HCT116 (cell line): ENCODE data around the gene KATNAL2. TPM values are rescaled to one million over a fixed set of nuclear protein-coding genes. Genes with fewer than 3 reads are reported as not detected.

ENCODE experiments used
- ATAC-seq: fragments of 200-7000 bp; cut with Tn5 transposase; 2 replicates; pipeline ENCODE4 v1.9.1; 2020; ENCODE audit warnings: mild to moderate bottlenecking, moderate library complexity
- BruUV-seq: library from RNA; stranded (reverse); fragments of 400-500 nt; replicated peaks from 2 replicates; lab custom pipeline; 2021; lab: Mats Ljungman, UMichigan
- CTCF ChIA-PET: fragments of 300-600 bp; sonication (Branson Sonifier 250); formaldehyde crosslinking; loops from one replicate; lab custom pipeline; 2021; ENCODE audit warnings: antibody characterized with exemption; lab: Charles Lee
- POLR2A ChIA-PET: fragments of 300-600, 350-600 bp; sonication (Branson Sonifier 250); formaldehyde crosslinking; loops from one replicate; lab custom pipeline; 2021; ENCODE audit warnings: antibody characterized with exemption; lab: Charles Lee
- RAD21 ChIA-PET, 2 experiments: fragments of 300-600 bp; sonication (Branson Sonifier 250); formaldehyde crosslinking; loops; one replicate each; lab custom pipeline; 2023; ENCODE audit warnings: low total read pairs in 2 of 2; ENCODE audit not compliant: uncharacterized antibody in 2 of 2, unreplicated experiment in 2 of 2, low non-redundant PET in 1 of 2; lab: Charles Lee
- DNase-seq: peaks from one replicate; pipeline ENCODE4 v3.0.0-alpha.2; 2010; ENCODE audit warnings: low read depth, low spot score
- H2AFZ ChIP-seq: fragments of 200-600 bp; shearing (Covaris generic), sonication (generic); 2 replicates; pipeline ENCODE4 v1.6.1; 2017; ENCODE audit warnings: low read depth, mixed run types, mixed read lengths, antibody characterized with exemption, low read length; ENCODE audit not compliant: poor library complexity, severe bottlenecking
- H3K27ac ChIP-seq: 2 replicates; pipeline ENCODE4 v1.5.1; 2012; ENCODE audit warnings: low read depth, low read length
- H3K27me3 ChIP-seq: fragments of 200-600 bp; sonication (generic); 2 replicates; pipeline ENCODE4 v1.6.1; 2016; ENCODE audit warnings: mixed run types, low read length, mixed read lengths; ENCODE audit not compliant: insufficient read depth
- H3K36me3 ChIP-seq, 2 experiments: fragments of 200-500 bp in 1 of 2; fragments of 200-600 bp in 1 of 2; sonication (Bioruptor generic) in 1 of 2; sonication (generic) in 1 of 2; 2 replicates each; pipeline versions ENCODE4 v1.5.1 to v1.6.1; 2014 to 2016; ENCODE audit warnings: low read length in 2 of 2, inconsistent platforms in 1 of 2, mixed read lengths in 1 of 2, mixed run types in 1 of 2; ENCODE audit not compliant: insufficient read depth in 2 of 2, control insufficient read depth in 1 of 2
- H3K4me1 ChIP-seq, 2 experiments: fragments of 200-600 bp in 1 of 2; sonication (generic) in 1 of 2; 2 replicates each; pipeline versions ENCODE4 v1.5.1 to v1.6.1; 2012 to 2017; ENCODE audit warnings: low read length in 2 of 2, inconsistent platforms in 1 of 2, mild to moderate bottlenecking in 1 of 2, mixed read lengths in 1 of 2, mixed run types in 1 of 2, moderate library complexity in 1 of 2; ENCODE audit not compliant: insufficient read depth in 2 of 2, control insufficient read depth in 1 of 2
- H3K4me2 ChIP-seq: fragments of 200-600 bp; sonication (generic); 2 replicates; pipeline ENCODE4 v1.6.1; 2017; ENCODE audit warnings: mixed run types, low read length, mixed read lengths
- H3K4me3 ChIP-seq, 2 experiments: fragments of 200-600 bp in 1 of 2; sonication (generic) in 1 of 2; replicated peaks in 1 of 2; 2 replicates each; pipeline ENCODE4 v1.5.1; 2011 to 2016; ENCODE audit warnings: low read length in 2 of 2, control low read depth in 1 of 2, low read depth in 1 of 2, mild to moderate bottlenecking in 1 of 2, mixed read lengths in 1 of 2, mixed run types in 1 of 2
- H3K79me2 ChIP-seq: fragments of 200-600 bp; sonication (generic); 2 replicates; pipeline ENCODE4 v1.6.1; 2017; ENCODE audit warnings: mild to moderate bottlenecking, mixed run types, low read length, moderate library complexity, mixed read lengths; ENCODE audit not compliant: insufficient read depth
- H3K9ac ChIP-seq: fragments of 200-600 bp; sonication (generic); 2 replicates; pipeline ENCODE4 v1.6.1; 2016; ENCODE audit warnings: low read length, mixed read lengths
- H3K9me2 ChIP-seq: fragments of 200-600 bp; sonication (generic), shearing (Covaris generic); 2 replicates; pipeline ENCODE4 v1.6.1; 2017; ENCODE audit warnings: mixed run types, mild to moderate bottlenecking, moderate library complexity; ENCODE audit not compliant: insufficient read depth
- H3K9me3 ChIP-seq, 2 experiments: fragments of 200-500 bp in 1 of 2; fragments of 200-600 bp in 1 of 2; sonication (Bioruptor generic) in 1 of 2; sonication (generic) in 1 of 2; 2 replicates each; pipeline ENCODE4 v1.6.1; 2014 to 2017; ENCODE audit warnings: low read length in 2 of 2, mixed read lengths in 2 of 2, inconsistent platforms in 1 of 2, low read depth in 1 of 2, mild to moderate bottlenecking in 1 of 2, mixed run types in 1 of 2, moderate library complexity in 1 of 2; ENCODE audit not compliant: control insufficient read depth in 1 of 2, insufficient read depth in 1 of 2
- H4K20me1 ChIP-seq: fragments of 200-600 bp; sonication (generic), shearing (Covaris generic); 2 replicates; pipeline ENCODE4 v1.6.1; 2017; ENCODE audit warnings: mixed run types, mild to moderate bottlenecking, moderate library complexity; ENCODE audit not compliant: insufficient read depth
- CEBPB ChIP-seq: IDR thresholded peaks from 2 replicates; pipeline ENCODE4 v1.6.1; 2012; ENCODE audit warnings: low read depth
- EGR1 ChIP-seq: IDR thresholded peaks from 2 replicates; pipeline ENCODE4 v1.6.1; 2012; ENCODE audit warnings: low read depth
- ELF1 ChIP-seq: IDR thresholded peaks from 2 replicates; pipeline ENCODE4 v1.6.1; 2012; ENCODE audit warnings: low read depth, borderline replicate concordance
- EZH2phosphoT487 ChIP-seq: fragments of 200-600 bp; IDR thresholded peaks from 2 replicates; pipeline ENCODE4 v1.6.1; 2018; ENCODE audit warnings: antibody characterized with exemption, borderline replicate concordance
- ZBTB33 ChIP-seq: IDR thresholded peaks from 2 replicates; pipeline ENCODE4 v1.6.1; 2011; ENCODE audit warnings: mild to moderate bottlenecking, low read length, moderate library complexity; ENCODE audit not compliant: insufficient replicate concordance; ENCODE audit errors: extremely low read depth
- intact Hi-C: fragments of 100-400 bp; cut with micrococcal nuclease; formaldehyde crosslinking; loops from 2 replicates; pipeline ENCODE4 v1.10.0; 2022
- total RNA-seq: library from RNA; stranded (reverse); gene quantifications from one replicate; pipeline ENCODE4 v1.2.1, GENCODE V29; 2021; ENCODE audit not compliant: unreplicated experiment
- TF ChIP-seq, protein P1 (sequence below): IDR thresholded peaks from 2 replicates; pipeline ENCODE4 v1.6.1; 2012; ENCODE audit warnings: low read depth

The KATNAL2 gene
- total RNA-seq, 1 experiment from 2014 or later, result 2.0 TPM

- H3K9ac ChIP-seq, result no peak overlapping the region
- H3K9me2 ChIP-seq, result no peaks in the 10 kb centered on the region
- ChIA-PET CTCF (no interaction called here), POLR2A (no interaction called here)
- no peak for TF ChIP-seq EGR1
- TF ChIP-seq, protein P1, sequence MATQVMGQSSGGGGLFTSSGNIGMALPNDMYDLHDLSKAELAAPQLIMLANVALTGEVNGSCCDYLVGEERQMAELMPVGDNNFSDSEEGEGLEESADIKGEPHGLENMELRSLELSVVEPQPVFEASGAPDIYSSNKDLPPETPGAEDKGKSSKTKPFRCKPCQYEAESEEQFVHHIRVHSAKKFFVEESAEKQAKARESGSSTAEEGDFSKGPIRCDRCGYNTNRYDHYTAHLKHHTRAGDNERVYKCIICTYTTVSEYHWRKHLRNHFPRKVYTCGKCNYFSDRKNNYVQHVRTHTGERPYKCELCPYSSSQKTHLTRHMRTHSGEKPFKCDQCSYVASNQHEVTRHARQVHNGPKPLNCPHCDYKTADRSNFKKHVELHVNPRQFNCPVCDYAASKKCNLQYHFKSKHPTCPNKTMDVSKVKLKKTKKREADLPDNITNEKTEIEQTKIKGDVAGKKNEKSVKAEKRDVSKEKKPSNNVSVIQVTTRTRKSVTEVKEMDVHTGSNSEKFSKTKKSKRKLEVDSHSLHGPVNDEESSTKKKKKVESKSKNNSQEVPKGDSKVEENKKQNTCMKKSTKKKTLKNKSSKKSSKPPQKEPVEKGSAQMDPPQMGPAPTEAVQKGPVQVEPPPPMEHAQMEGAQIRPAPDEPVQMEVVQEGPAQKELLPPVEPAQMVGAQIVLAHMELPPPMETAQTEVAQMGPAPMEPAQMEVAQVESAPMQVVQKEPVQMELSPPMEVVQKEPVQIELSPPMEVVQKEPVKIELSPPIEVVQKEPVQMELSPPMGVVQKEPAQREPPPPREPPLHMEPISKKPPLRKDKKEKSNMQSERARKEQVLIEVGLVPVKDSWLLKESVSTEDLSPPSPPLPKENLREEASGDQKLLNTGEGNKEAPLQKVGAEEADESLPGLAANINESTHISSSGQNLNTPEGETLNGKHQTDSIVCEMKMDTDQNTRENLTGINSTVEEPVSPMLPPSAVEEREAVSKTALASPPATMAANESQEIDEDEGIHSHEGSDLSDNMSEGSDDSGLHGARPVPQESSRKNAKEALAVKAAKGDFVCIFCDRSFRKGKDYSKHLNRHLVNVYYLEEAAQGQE, result no peak
- no peak for TF ChIP-seq ZBTB33
- TF ChIP-seq ELF1, result no peak
- no peak for TF ChIP-seq EZH2phosphoT487
- TF ChIP-seq CEBPB, result no peak
- TF ChIP-seq, all 23 proteins: peak for 0
- Histone ChIP-seq H3K4me3 (no peak overlapping the region), H3K9me3 (no peaks in the 10 kb centered on the region), H3K27me3 (no peaks in the 10 kb centered on the region), H2AFZ (no peak overlapping the region), H3K4me2 (no peak overlapping the region), H3K4me1 (no peaks in the 10 kb centered on the region), H3K27ac (no peak overlapping the region), H4K20me1 (no peaks in the 10 kb centered on the region), H3K36me3 (peaks cover 6 to 7% of the 10 kb centered on the region in 2 experiments; a peak in 2 of 4 replicates), H3K79me2 (no peaks in the 10 kb centered on the region)
- BruUV-seq, result no TSS peak
- ATAC-seq (no peak), DNase-seq (no peak)
- intact Hi-C loops, result no loop called here
- RAD21 ChIA-PET, result no interaction called here
These were observed 191.6 kb downstream of the KATNAL2 start for GRCh38 chr18:47108998-47109405.
